Stimulated activated CD4-positive, alpha-beta T cell treated with anti-CD3 and anti-CD28 coated beads, Interleukin-2, amount 100 ng/mL, for 24 hours (primary cell): ENCODE results near the gene DMRTA1.
"Not testable (repeated sequence)": the region's sequence is repeated elsewhere in the genome, so short reads cannot be mapped to it uniquely, and the experiment has no call there.

Source experiments
- DNase-seq, 2 donors: peaks; one replicate each; pipeline ENCODE4 v3.0.0-alpha.2; 2020

DMRTA1 gene

DNA sequence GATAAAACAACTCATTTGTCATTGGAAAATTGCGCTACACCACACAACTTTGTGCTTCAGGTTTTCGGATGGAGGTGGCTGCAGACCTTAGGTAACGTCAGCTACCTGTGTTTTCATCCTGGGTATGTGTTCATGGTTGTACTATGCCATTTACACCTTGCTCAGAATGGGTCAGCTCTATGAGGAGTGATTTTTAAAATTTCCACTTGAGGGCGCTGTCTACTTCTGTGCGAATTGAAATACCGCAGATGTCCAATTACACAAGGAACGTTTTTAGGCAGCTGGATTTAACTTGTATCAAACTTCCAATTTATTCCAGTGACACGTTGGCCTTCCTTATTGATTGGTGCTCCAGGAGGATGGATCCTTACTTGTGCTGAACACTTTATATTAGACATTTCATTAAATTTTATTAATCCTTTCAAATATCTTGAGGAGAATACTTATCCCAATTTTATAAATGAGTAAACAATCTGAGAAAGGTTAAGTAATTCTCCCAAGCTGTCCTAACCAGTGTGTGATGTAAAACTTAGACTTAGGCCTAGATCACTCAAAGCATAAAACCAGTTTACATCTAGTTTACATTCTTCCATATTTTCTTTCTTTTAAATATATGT, 23.4 kb downstream of the DMRTA1 start:
- no peak for DNase-seq

DNA sequence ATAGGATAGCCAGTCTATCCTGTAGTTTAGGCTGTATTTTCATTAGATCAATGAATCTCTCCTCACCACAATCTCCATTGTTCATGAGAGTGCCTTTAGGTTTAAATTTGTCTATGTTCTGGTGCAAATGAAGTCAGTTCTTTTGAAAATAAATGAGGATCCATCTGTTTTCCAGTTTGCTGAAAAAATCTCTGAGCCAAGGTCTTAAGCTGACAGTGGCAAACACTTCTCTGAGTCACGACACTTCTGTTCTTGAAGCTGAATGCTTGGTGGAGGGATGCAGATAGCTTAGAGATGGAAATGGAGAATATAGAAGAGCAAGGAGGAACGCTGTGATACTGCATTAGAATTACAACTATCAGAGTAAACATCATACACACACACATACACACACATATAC, 34.9 kb downstream of the DMRTA1 start:
- DNase-seq: no peak

- no peak for DNase-seq
Measured at GRCh38 chr9:22483528-22484070, 37.0 kb downstream of the DMRTA1 start.

- not testable (repeated sequence) for DNase-seq
Measured at GRCh38 chr9:22496197-22496596, 49.6 kb downstream of the DMRTA1 start.
